ENCODE data around the gene USP47. TPM values are rescaled to one million over a fixed set of nuclear protein-coding genes. Genes with fewer than 3 reads are reported as not detected.

Gene USP47
- total and polyA plus RNA-seq, 7 donors: 31.3 to 132 (median 78.9) TPM

- H3K27me3 ChIP-seq (ENCODE audit: insufficient read depth in 3 of 3, low read length in 2 of 3): no peaks in the 10 kb centered on the region
- ATAC-seq: no peak
- 95 to 97% (median 97%) methylated on average over 10 of the region's 10 CpGs for WGBS, 3 donors
These were observed 140.7 kb downstream of the USP47 start for GRCh38 chr11:11982461-11982860.

GRCh38 chr11:11982975-11983374 lies 141.2 kb downstream of the USP47 start:
- ATAC-seq (peak in 1 of 4 donors; percentile 36), DNase-seq (no peak)
- no peak overlapping the region for H3K27ac ChIP-seq
- WGBS, 3 donors: 89 to 94% (median 90%) methylated on average over 2 of the region's 2 CpGs
- no peaks in the 10 kb centered on the region for H3K27me3 ChIP-seq (ENCODE audit: insufficient read depth in 3 of 3, low read length in 2 of 3)
- no peak for TF ChIP-seq CTCF (IDR thresholded peaks at IDR 0.05)
- H3K36me3 ChIP-seq (ENCODE audit: insufficient read depth in 1 of 2, low read depth in 1 of 2): no peaks in the 10 kb centered on the region
- intact Hi-C loops (cut with DNase I): no loop called here
- peaks cover 12% of the 10 kb centered on the region for H3K4me1 ChIP-seq
- H3K9me3 ChIP-seq: no peaks in the 10 kb centered on the region
- no peak overlapping the region for H3K4me3 ChIP-seq

More at GRCh38 chr11:11982461-11982860, 140.7 kb downstream of the USP47 start:
- no peak for TF ChIP-seq CTCF (IDR thresholded peaks at IDR 0.05)
- Histone ChIP-seq H3K4me3 (no peak overlapping the region), H3K27ac (no peak overlapping the region), H3K4me1 (peaks cover 12% of the 10 kb centered on the region), H3K9me3 (no peaks in the 10 kb centered on the region), H3K36me3 (ENCODE audit: insufficient read depth in 1 of 2, low read depth in 1 of 2) (no peaks in the 10 kb centered on the region)
- intact Hi-C loops (cut with DNase I): no loop called here
- DNase-seq: peak in 1 of 2 donors; percentile 50

- no peak overlapping the region for H3K4me3 ChIP-seq
- no peaks in the 10 kb centered on the region for H3K9me3 ChIP-seq
- no peaks in the 10 kb centered on the region for H3K27me3 ChIP-seq (ENCODE audit: insufficient read depth in 3 of 3, low read length in 2 of 3)
- 71 to 91% (median 82%) methylated on average over 5 of the region's 5 CpGs for WGBS, 3 donors
- H3K36me3 ChIP-seq (ENCODE audit: insufficient read depth in 1 of 2, low read depth in 1 of 2): no peaks in the 10 kb centered on the region
- TF ChIP-seq CTCF (IDR thresholded peaks at IDR 0.05): no peak
- no peak overlapping the region for H3K27ac ChIP-seq
- peaks cover 12% of the 10 kb centered on the region for H3K4me1 ChIP-seq
- no peak for DNase-seq
- ATAC-seq: no peak
- intact Hi-C loops (cut with DNase I): no loop called here
These were observed 141.7 kb downstream of the USP47 start for GRCh38 chr11:11983427-11983826.

- Histone ChIP-seq H3K36me3 (ENCODE audit: insufficient read depth in 1 of 2, low read depth in 1 of 2) (no peaks in the 10 kb centered on the region), H3K9me3 (no peaks in the 10 kb centered on the region), H3K4me3 (no peak overlapping the region), H3K27me3 (ENCODE audit: insufficient read depth in 3 of 3, low read length in 2 of 3) (no peaks in the 10 kb centered on the region), H3K27ac (no peak overlapping the region), H3K4me1 (peaks cover under 1% of the 10 kb centered on the region)
- intact Hi-C loops (cut with DNase I): no loop called here
- 70 to 75% (median 74%) methylated on average over 5 of the region's 5 CpGs for WGBS, 3 donors
- no peak for TF ChIP-seq CTCF (IDR thresholded peaks at IDR 0.05)
- no peak for ATAC-seq
- DNase-seq: no peak
These were observed 142.8 kb downstream of the USP47 start for GRCh38 chr11:11984563-11984962.

GRCh38 chr11:11985016-11985715 lies 143.4 kb downstream of the USP47 start:
- 85 to 92% (median 89%) methylated on average over 8 of the region's 8 CpGs for WGBS, 3 donors
- no peak overlapping the region for H3K27ac ChIP-seq

More at GRCh38 chr11:11985016-11985715, 143.4 kb downstream of the USP47 start:
- Histone ChIP-seq H3K36me3 (ENCODE audit: insufficient read depth in 1 of 2, low read depth in 1 of 2) (no peaks in the 10 kb centered on the region), H3K4me1 (no peaks in the 10 kb centered on the region), H3K27me3 (ENCODE audit: insufficient read depth in 3 of 3, low read length in 2 of 3) (no peaks in the 10 kb centered on the region), H3K4me3 (no peak overlapping the region), H3K9me3 (no peaks in the 10 kb centered on the region)
- ATAC-seq: no peak
- peak in 1 of 2 donors; percentile 31 for DNase-seq
- intact Hi-C loops (cut with DNase I): no loop called here
- no peak for TF ChIP-seq CTCF (IDR thresholded peaks at IDR 0.05)

All from psoas muscle (tissue), 8 donors.